HepG2 (cell line): ENCODE data around the gene SETD2. TPM values are rescaled to one million over a fixed set of nuclear protein-coding genes. Genes with fewer than 3 reads are reported as not detected.

ENCODE experiments used
- ATAC-seq: fragments of 200-7000 bp; cut with Tn5 transposase; 3 replicates; pipeline ENCODE4 v1.9.1; 2020; ENCODE audit warnings: mild to moderate bottlenecking, moderate library complexity
- BruUV-seq: library from RNA; stranded (reverse); fragments of 400-500 nt; replicated peaks from 2 replicates; lab custom pipeline; 2021; lab: Mats Ljungman, UMichigan
- CTCF ChIA-PET: fragments of 300-600 bp; formaldehyde crosslinking; extraction: SDS; loops from one replicate; lab custom pipeline; 2021; ENCODE audit warnings: low total read pairs, inconsistent platforms, low intra/inter-chr PET ratio; lab: Yijun Ruan, JAX
- POLR2A ChIA-PET: fragments of 350-600 bp; sonication (Branson Sonifier 250); formaldehyde crosslinking; loops from one replicate; lab custom pipeline; 2020; ENCODE audit warnings: antibody characterized with exemption, inconsistent platforms; lab: Yijun Ruan, JAX
- DNase-seq: peaks from one replicate; pipeline ENCODE4 v3.0.0-alpha.2; 2015; ENCODE audit warnings: low spot score
- FAIRE-seq: peaks from 3 replicates; lab custom pipeline; 2011; peaks lifted over from hg19 to GRCh38; lab: Jason Lieb, UNC
- H2AFZ ChIP-seq: one replicate; pipeline ENCODE4 v1.6.1; 2011; ENCODE audit warnings: low read length, inconsistent platforms
- H3K27ac ChIP-seq: fragments of 300-600 bp; 3 replicates; pipeline ENCODE4 v1.8.0; 2011; ENCODE audit warnings: mixed run types, mild to moderate bottlenecking, mixed read lengths, low read length, inconsistent platforms; ENCODE audit not compliant: insufficient read depth; ENCODE audit errors: extremely low read length
- H3K27me3 ChIP-seq, 2 experiments: fragments of 200-600 bp in 1 of 2; 2 replicates in 1 of 2; 3 replicates in 1 of 2; pipeline versions ENCODE4 v1.6.0 to v1.8.0; 2011; ENCODE audit warnings: low read length in 2 of 2, mild to moderate bottlenecking in 2 of 2, moderate library complexity in 2 of 2, inconsistent platforms in 1 of 2; ENCODE audit not compliant: insufficient read depth in 2 of 2, control insufficient read depth in 1 of 2
- H3K36me3 ChIP-seq, 2 experiments: fragments of 200-600 bp in 1 of 2; replicated peaks in 1 of 2; 2 replicates in 1 of 2; 3 replicates in 1 of 2; pipeline versions ENCODE4 v1.5.1 to v1.8.0; 2011; ENCODE audit warnings: low read length in 2 of 2, inconsistent platforms in 1 of 2; ENCODE audit not compliant: insufficient read depth in 2 of 2, control insufficient read depth in 1 of 2
- H3K4me1 ChIP-seq: 2 replicates; pipeline ENCODE4 v1.5.1; 2012; ENCODE audit warnings: low read length, inconsistent platforms; ENCODE audit not compliant: insufficient read depth
- H3K4me2 ChIP-seq: 2 replicates; pipeline ENCODE4 v1.6.0; 2011; ENCODE audit warnings: low read depth, low read length, inconsistent platforms
- H3K4me3 ChIP-seq, 3 experiments: fragments of 200-600 bp in 1 of 3; sonication (generic), shearing (Covaris generic) in 1 of 3; replicated peaks in 1 of 3; 2 replicates each; pipeline ENCODE4 v1.5.1; 2011 to 2016; ENCODE audit warnings: low read length in 3 of 3, inconsistent platforms in 2 of 3, low read depth in 2 of 3, mild to moderate bottlenecking in 2 of 3, control low read depth in 1 of 3, mixed read lengths in 1 of 3; ENCODE audit not compliant: insufficient read depth in 1 of 3
- H3K79me2 ChIP-seq: one replicate; pipeline ENCODE4 v1.6.1; 2011; ENCODE audit warnings: low read length, inconsistent platforms; ENCODE audit not compliant: insufficient read depth
- H3K9ac ChIP-seq: 2 replicates; pipeline ENCODE4 v1.6.0; 2011; ENCODE audit warnings: mild to moderate bottlenecking, low read depth, low read length, inconsistent platforms; ENCODE audit not compliant: insufficient read depth
- H3K9me3 ChIP-seq: 2 replicates; pipeline ENCODE4 v1.5.1; 2012; ENCODE audit warnings: mild to moderate bottlenecking, low read length
- H4K20me1 ChIP-seq: 2 replicates; pipeline ENCODE4 v1.6.0; 2011; ENCODE audit warnings: inconsistent platforms, mild to moderate bottlenecking, low read length, moderate library complexity; ENCODE audit not compliant: insufficient read depth
- MTF2 ChIP-seq: sonication (generic); formaldehyde crosslinking; IDR thresholded peaks from 2 replicates; pipeline ENCODE4 v1.5.0; 2020; ENCODE audit warnings: missing genetic modification reagents, borderline replicate concordance
- NCOA5 ChIP-seq: sonication (generic); formaldehyde crosslinking; IDR thresholded peaks from 2 replicates; pipeline ENCODE4 v1.4.0; 2020; ENCODE audit warnings: missing genetic modification reagents
- NR2F1 ChIP-seq, 2 experiments: fragments of 450-650 bp in 1 of 2; formaldehyde crosslinking in 1 of 2; IDR thresholded peaks; 2 replicates each; pipeline versions ENCODE4 v1.5.0 to v1.6.1; 2016 to 2020; ENCODE audit warnings: mild to moderate bottlenecking in 1 of 2, missing compliant biosample characterization in 1 of 2, missing genetic modification reagents in 1 of 2, moderate library complexity in 1 of 2
- TBL1XR1 ChIP-seq: fragments of 150-350 bp; IDR thresholded peaks from 2 replicates; pipeline ENCODE4 v1.6.1; 2014; ENCODE audit warnings: borderline replicate concordance, low read length; ENCODE audit not compliant: partially characterized antibody
- TEAD3 ChIP-seq: optimal IDR thresholded peaks from 2 replicates; pipeline ENCODE3; 2016; ENCODE audit warnings: borderline replicate concordance
- THYN1 ChIP-seq: sonication (generic); formaldehyde crosslinking; IDR thresholded peaks from 2 replicates; pipeline ENCODE4 v1.8.1; 2023; ENCODE audit warnings: low read depth, mild to moderate bottlenecking, moderate library complexity, missing genetic modification reagents, borderline replicate concordance
- ZNF124 ChIP-seq: sonication (generic); formaldehyde crosslinking; IDR thresholded peaks from 2 replicates; pipeline ENCODE4 v1.4.0; 2020; ENCODE audit warnings: missing genetic modification reagents
- ZNF589 ChIP-seq: sonication (generic); formaldehyde crosslinking; conservative IDR thresholded peaks from 2 replicates; pipeline ENCODE4 v1.8.0; 2022; ENCODE audit warnings: mild to moderate bottlenecking, moderate library complexity, missing genetic modification reagents
- ZSCAN9 ChIP-seq: IDR thresholded peaks from 2 replicates; pipeline ENCODE4 v1.6.1; 2016; ENCODE audit warnings: borderline replicate concordance
- WGBS: methylation state at CpG from one replicate; pipeline ENCODE4 v1.1.6; 2017; ENCODE audit warnings: low lambda C conversion rate; 5-methylcytosine and 5-hydroxymethylcytosine counted together
- in situ Hi-C: cut with HindIII; loops from 2 replicates; pipeline ENCODE4 v1.10.0; 2017; ENCODE audit warnings: low pct_unique_long_range_greater_than_20kb; ENCODE audit not compliant: extremely low pct_ligation_motif_present
- intact Hi-C: fragments of 100-400 bp; cut with micrococcal nuclease; formaldehyde crosslinking; loops from one replicate; pipeline ENCODE4 v1.10.0; 2022; ENCODE audit not compliant: unreplicated experiment
- polyA plus RNA-seq, 8 experiments: library from polyadenylated mRNA; depleted of rRNA in 3 of 8; stranded (reverse) in 7 of 8; unstranded in 1 of 8; fragments of >200 nt; fragmentation: Illumina TruSeq in 4 of 8; extraction: Trizol in 4 of 8; gene quantifications; 2 replicates each; pipeline versions ENCODE4 v1.2.1 to v1.2.3, GENCODE V29; 2011 to 2016; ENCODE audit warnings: low read depth in 4 of 8, missing spikeins in 1 of 8, mixed read lengths in 1 of 8; ENCODE audit not compliant: insufficient read depth in 1 of 8
- total RNA-seq, 5 experiments: library from RNA; depleted of rRNA; stranded (reverse); fragments of >200 nt; fragmentation: Illumina TruSeq; extraction: Trizol; gene quantifications; 2 replicates each; pipeline ENCODE4 v1.2.3, GENCODE V29; 2016; ENCODE audit warnings: low read depth in 1 of 5
- TF ChIP-seq, protein P1 (sequence below): sonication (generic); formaldehyde crosslinking; IDR thresholded peaks from 2 replicates; pipeline ENCODE4 v1.8.0; 2022; ENCODE audit warnings: missing genetic modification reagents, mild to moderate bottlenecking, moderate library complexity, borderline replicate concordance
- TF ChIP-seq, protein P2 (sequence below), 2 experiments: fragments of 450-650 bp in 1 of 2; sonication (generic) in 1 of 2; formaldehyde crosslinking; IDR thresholded peaks; 2 replicates each; pipeline versions ENCODE4 v1.5.0 to v1.8.0; 2020 to 2022; ENCODE audit warnings: mild to moderate bottlenecking in 1 of 2, missing genetic modification reagents in 1 of 2
- TF ChIP-seq, protein P3 (sequence below): sonication (generic); formaldehyde crosslinking; IDR thresholded peaks from 2 replicates; pipeline ENCODE4 v1.5.0; 2020; ENCODE audit warnings: mild to moderate bottlenecking, missing genetic modification reagents
- TF ChIP-seq, protein P4 (sequence below): sonication (generic); formaldehyde crosslinking; IDR thresholded peaks from 2 replicates; pipeline ENCODE4 v1.5.0; 2020; ENCODE audit warnings: mild to moderate bottlenecking, missing genetic modification reagents

Gene SETD2
- total and polyA plus RNA-seq, 2 of the 13 experiments (the other 11 are each of a cell fraction or from before 2014, with no cell fraction given) = 14.2 to 24.2 TPM

DNA sequence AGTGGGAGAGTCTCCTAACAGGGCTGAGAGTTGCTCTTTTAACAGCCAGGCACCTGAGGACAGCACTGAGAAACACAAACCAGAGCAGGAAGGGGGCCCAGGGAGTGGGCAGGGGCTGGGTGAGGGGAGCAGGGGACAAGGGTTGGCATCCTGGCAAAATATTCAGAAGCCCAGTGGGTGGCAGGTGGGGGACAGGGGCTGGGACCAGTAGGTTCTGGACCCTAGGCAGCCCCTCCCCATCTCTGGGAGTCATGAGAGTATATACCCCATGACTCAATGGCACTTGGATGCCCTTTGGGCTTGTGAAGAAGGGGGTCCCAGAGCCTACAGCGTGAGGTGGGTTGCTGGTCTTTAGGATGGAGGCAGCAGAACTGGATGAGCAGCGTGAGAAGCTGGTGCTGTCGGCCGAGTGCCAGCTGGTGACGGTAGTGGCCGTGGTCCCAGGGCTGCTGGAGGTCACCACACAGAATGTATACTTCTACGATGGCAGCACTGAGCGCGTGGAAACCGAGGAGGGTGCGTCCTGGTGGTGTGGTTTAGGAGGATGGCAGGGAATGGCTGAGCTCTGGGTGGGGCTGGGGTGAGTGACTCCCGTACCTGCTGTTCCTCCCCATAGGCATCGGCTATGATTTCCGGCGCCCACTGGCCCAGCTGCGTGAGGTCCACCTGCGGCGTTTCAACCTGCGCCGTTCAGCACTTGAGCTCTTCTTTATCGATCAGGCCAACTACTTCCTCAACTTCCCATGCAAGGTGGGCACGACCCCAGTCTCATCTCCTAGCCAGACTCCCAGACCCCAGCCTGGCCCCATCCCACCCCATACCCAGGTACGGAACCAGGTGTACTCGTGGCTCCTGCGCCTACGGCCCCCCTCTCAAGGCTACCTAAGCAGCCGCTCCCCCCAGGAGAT lies 160.2 kb downstream of the SETD2 start:
- intact Hi-C loops = no loop called here
- Histone ChIP-seq H3K79me2 (no peaks in the 10 kb centered on the region), H4K20me1 (no peaks in the 10 kb centered on the region), H3K4me1 (peaks cover 2% of the 10 kb centered on the region), H3K27ac (no peak overlapping the region), H3K9ac (no peak overlapping the region), H3K27me3 (no peaks in the 10 kb centered on the region), H3K4me2 (no peak overlapping the region), H2AFZ (no peak overlapping the region), H3K36me3 (peaks cover 8 to 28% of the 10 kb centered on the region in 2 experiments), H3K9me3 (no peaks in the 10 kb centered on the region), H3K4me3 (no peak overlapping the region)
- ATAC-seq = no peak
- DNase-seq = no peak
- CTCF ChIA-PET = no interaction called here
- 96% methylated on average over 25 of the region's 27 CpGs for WGBS
- in situ Hi-C loops = no loop called here
- BruUV-seq = no TSS peak
- no peak for FAIRE-seq
- POLR2A ChIA-PET = no interaction called here
- TF ChIP-seq MTF2 (CRISPR knock-in tag) (no peak), ZNF124 (CRISPR knock-in tag) (no peak), TEAD3 (no peak), ZSCAN9 (CRISPR knock-in tag) (no peak), NCOA5 (no peak), NR2F1 (CRISPR knock-in tag; IDR thresholded peaks at IDR 0.05) (no peak), ZNF589 (CRISPR knock-in tag) (no peak), TBL1XR1 (no peak), THYN1 (CRISPR knock-in tag) (no peak)
- TF ChIP-seq, protein P1, sequence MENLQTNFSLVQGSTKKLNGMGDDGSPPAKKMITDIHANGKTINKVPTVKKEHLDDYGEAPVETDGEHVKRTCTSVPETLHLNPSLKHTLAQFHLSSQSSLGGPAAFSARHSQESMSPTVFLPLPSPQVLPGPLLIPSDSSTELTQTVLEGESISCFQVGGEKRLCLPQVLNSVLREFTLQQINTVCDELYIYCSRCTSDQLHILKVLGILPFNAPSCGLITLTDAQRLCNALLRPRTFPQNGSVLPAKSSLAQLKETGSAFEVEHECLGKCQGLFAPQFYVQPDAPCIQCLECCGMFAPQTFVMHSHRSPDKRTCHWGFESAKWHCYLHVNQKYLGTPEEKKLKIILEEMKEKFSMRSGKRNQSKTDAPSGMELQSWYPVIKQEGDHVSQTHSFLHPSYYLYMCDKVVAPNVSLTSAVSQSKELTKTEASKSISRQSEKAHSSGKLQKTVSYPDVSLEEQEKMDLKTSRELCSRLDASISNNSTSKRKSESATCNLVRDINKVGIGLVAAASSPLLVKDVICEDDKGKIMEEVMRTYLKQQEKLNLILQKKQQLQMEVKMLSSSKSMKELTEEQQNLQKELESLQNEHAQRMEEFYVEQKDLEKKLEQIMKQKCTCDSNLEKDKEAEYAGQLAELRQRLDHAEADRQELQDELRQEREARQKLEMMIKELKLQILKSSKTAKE (CRISPR knock-in tag) = no peak
- TF ChIP-seq, protein P2, sequence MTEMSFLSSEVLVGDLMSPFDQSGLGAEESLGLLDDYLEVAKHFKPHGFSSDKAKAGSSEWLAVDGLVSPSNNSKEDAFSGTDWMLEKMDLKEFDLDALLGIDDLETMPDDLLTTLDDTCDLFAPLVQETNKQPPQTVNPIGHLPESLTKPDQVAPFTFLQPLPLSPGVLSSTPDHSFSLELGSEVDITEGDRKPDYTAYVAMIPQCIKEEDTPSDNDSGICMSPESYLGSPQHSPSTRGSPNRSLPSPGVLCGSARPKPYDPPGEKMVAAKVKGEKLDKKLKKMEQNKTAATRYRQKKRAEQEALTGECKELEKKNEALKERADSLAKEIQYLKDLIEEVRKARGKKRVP (CRISPR knock-in tag; IDR thresholded peaks at IDR 0.05) = no peak
- TF ChIP-seq, protein P3, sequence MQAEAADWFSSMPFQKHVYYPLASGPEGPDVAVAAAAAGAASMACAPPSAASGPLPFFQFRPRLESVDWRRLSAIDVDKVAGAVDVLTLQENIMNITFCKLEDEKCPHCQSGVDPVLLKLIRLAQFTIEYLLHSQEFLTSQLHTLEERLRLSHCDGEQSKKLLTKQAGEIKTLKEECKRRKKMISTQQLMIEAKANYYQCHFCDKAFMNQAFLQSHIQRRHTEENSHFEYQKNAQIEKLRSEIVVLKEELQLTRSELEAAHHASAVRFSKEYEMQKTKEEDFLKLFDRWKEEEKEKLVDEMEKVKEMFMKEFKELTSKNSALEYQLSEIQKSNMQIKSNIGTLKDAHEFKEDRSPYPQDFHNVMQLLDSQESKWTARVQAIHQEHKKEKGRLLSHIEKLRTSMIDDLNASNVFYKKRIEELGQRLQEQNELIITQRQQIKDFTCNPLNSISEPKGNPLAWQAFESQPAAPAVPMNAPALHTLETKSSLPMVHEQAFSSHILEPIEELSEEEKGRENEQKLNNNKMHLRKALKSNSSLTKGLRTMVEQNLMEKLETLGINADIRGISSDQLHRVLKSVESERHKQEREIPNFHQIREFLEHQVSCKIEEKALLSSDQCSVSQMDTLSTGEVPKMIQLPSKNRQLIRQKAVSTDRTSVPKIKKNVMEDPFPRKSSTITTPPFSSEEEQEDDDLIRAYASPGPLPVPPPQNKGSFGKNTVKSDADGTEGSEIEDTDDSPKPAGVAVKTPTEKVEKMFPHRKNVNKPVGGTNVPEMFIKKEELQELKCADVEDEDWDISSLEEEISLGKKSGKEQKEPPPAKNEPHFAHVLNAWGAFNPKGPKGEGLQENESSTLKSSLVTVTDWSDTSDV (CRISPR knock-in tag) = no peak
- TF ChIP-seq, protein P4, sequence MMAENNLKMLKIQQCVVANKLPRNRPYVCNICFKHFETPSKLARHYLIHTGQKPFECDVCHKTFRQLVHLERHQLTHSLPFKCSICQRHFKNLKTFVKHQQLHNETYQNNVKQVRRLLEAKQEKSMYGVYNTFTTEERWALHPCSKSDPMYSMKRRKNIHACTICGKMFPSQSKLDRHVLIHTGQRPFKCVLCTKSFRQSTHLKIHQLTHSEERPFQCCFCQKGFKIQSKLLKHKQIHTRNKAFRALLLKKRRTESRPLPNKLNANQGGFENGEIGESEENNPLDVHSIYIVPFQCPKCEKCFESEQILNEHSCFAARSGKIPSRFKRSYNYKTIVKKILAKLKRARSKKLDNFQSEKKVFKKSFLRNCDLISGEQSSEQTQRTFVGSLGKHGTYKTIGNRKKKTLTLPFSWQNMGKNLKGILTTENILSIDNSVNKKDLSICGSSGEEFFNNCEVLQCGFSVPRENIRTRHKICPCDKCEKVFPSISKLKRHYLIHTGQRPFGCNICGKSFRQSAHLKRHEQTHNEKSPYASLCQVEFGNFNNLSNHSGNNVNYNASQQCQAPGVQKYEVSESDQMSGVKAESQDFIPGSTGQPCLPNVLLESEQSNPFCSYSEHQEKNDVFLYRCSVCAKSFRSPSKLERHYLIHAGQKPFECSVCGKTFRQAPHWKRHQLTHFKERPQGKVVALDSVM (CRISPR knock-in tag) = no peak
